OCI-LY3 (cell line): ENCODE results near the gene C10orf90.

ENCODE experiments used
- H2AFZ ChIP-seq: fragments of 200-600, 300-600 bp; shearing (Covaris generic); 2 replicates; pipeline ENCODE4 v1.6.0; 2014; ENCODE audit warnings: antibody characterized with exemption, low read depth, low read length
- H3K27ac ChIP-seq: fragments of 200-600, 300-600 bp; sonication (generic); 2 replicates; pipeline ENCODE4 v1.5.1; 2014; ENCODE audit warnings: mild to moderate bottlenecking, low read length, moderate library complexity, mixed read lengths
- H3K27me3 ChIP-seq: fragments of 200-600, 300-600 bp; sonication (generic); 2 replicates; pipeline ENCODE4 v1.6.1; 2014; ENCODE audit warnings: low read depth, low read length, mixed read lengths
- H3K36me3 ChIP-seq: fragments of 200-600, 300-600 bp; sonication (generic); replicated peaks from 2 replicates; pipeline ENCODE3; 2014; ENCODE audit warnings: low read depth, low read length, mixed read lengths
- H3K4me1 ChIP-seq: fragments of 300-600, 200-600 bp; sonication (generic); 2 replicates; pipeline ENCODE4 v1.6.1; 2014; ENCODE audit warnings: low read length, mixed read lengths
- H3K4me2 ChIP-seq: fragments of 200-600, 300-600 bp; sonication (generic); 2 replicates; pipeline ENCODE4 v1.6.1; 2014; ENCODE audit warnings: low read length, mixed read lengths
- H3K4me3 ChIP-seq: fragments of 300-600, 200-600 bp; sonication (generic); 2 replicates; pipeline ENCODE4 v1.5.1; 2014; ENCODE audit warnings: antibody characterized with exemption, mild to moderate bottlenecking, low read length, moderate library complexity
- H3K79me2 ChIP-seq: fragments of 300-600, 200-600 bp; shearing (Covaris generic); 2 replicates; pipeline ENCODE4 v1.6.1; 2014; ENCODE audit warnings: mild to moderate bottlenecking, low read length, mixed read lengths
- H3K9ac ChIP-seq: fragments of 300-600, 200-600 bp; shearing (Covaris generic); 2 replicates; pipeline ENCODE4 v1.6.0; 2014; ENCODE audit warnings: mild to moderate bottlenecking, low read length, moderate library complexity
- H3K9me3 ChIP-seq: fragments of 200-600, 300-600 bp; shearing (Covaris generic); 2 replicates; pipeline ENCODE4 v1.6.1; 2014; ENCODE audit warnings: low read length, mixed read lengths; ENCODE audit not compliant: insufficient read depth
- H4K20me1 ChIP-seq: fragments of 200-600, 300-600 bp; sonication (generic); 2 replicates; pipeline ENCODE4 v1.6.1; 2016; ENCODE audit warnings: low read length, mixed read lengths; ENCODE audit not compliant: insufficient read depth
- EZH2phosphoT487 ChIP-seq: fragments of 200-600 bp; shearing (Covaris generic); IDR thresholded peaks from 2 replicates; pipeline ENCODE4 v1.6.1; 2018; ENCODE audit warnings: antibody characterized with exemption, mixed run types, low read depth
- TF ChIP-seq, protein P1 (sequence below): fragments of 200-600, 300-600 bp; sonication (generic); IDR thresholded peaks from 2 replicates; pipeline ENCODE4 v1.5.1; 2014; ENCODE audit warnings: antibody characterized with exemption, low read length, low read depth

Gene C10orf90

DNA sequence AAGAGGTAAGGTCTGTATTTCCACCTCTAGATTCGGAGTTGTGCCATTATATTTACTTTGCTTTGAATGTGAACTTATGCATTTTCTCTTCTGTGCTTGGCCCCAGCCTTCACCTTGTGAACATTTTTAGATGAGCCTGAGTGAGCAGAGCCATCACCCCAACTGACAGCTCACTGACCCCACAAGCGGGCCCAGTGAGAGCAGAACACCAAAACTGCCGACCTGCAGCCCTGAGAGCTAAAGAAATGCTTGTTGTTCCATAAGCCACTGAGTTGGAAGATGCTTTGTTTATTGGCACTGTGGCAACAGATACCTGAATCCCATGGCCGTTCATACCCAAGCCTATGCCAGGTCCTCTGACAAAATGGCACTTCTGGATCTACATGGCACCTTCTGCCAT lies 37.8 kb downstream of the C10orf90 start:
- no peaks in the 10 kb centered on the region for H3K9me3 ChIP-seq
- TF ChIP-seq, protein P1, sequence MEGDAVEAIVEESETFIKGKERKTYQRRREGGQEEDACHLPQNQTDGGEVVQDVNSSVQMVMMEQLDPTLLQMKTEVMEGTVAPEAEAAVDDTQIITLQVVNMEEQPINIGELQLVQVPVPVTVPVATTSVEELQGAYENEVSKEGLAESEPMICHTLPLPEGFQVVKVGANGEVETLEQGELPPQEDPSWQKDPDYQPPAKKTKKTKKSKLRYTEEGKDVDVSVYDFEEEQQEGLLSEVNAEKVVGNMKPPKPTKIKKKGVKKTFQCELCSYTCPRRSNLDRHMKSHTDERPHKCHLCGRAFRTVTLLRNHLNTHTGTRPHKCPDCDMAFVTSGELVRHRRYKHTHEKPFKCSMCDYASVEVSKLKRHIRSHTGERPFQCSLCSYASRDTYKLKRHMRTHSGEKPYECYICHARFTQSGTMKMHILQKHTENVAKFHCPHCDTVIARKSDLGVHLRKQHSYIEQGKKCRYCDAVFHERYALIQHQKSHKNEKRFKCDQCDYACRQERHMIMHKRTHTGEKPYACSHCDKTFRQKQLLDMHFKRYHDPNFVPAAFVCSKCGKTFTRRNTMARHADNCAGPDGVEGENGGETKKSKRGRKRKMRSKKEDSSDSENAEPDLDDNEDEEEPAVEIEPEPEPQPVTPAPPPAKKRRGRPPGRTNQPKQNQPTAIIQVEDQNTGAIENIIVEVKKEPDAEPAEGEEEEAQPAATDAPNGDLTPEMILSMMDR, result no peak
- no peak for TF ChIP-seq EZH2phosphoT487
- no peaks in the 10 kb centered on the region for H4K20me1 ChIP-seq
- no peak overlapping the region for H3K9ac ChIP-seq
- no peaks in the 10 kb centered on the region for H3K36me3 ChIP-seq
- no peaks in the 10 kb centered on the region for H3K27me3 ChIP-seq
- no peak overlapping the region for H3K27ac ChIP-seq
- no peak overlapping the region for H2AFZ ChIP-seq
- no peak overlapping the region for H3K4me3 ChIP-seq
- no peak overlapping the region for H3K4me2 ChIP-seq
- H3K79me2 ChIP-seq, result no peaks in the 10 kb centered on the region
- H3K4me1 ChIP-seq, result no peaks in the 10 kb centered on the region

DNA sequence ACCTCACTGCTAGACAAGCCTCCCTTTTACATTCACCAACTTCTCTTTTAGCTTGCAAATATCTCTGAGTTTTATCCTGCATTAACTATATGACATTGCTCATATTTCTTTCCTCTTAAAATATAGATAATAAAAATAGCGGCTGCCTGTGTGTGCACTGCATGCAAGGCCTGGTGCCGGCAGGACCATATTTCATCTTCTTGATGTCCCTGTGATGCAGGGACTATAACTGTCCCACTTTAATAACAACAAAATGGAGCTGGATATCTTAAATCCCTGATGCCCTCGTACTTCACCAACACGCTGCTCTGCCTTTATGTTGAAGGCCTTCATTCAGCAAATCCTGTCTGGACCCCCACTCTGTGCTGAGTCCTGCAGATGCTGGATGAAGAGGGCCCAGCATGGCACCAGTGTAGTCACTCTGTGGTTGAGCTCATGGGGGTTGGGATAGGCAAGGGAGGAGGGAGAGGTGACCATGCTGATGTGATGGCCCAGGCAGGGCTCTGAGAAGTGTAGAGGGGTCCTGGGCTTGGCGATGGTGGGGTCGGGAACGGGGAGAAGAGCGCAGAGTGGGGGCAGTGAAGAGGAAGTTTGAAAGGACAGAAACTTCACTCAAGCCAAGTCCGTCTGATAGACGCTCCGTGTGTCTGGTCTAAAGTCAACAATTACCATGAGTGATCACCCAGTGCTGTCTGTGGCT lies 40.4 kb downstream of the C10orf90 start:
- Histone ChIP-seq H3K27ac (no peak overlapping the region), H3K4me1 (no peaks in the 10 kb centered on the region), H3K9ac (no peak overlapping the region), H3K4me2 (no peak overlapping the region), H3K79me2 (no peaks in the 10 kb centered on the region), H3K9me3 (no peaks in the 10 kb centered on the region), H3K4me3 (no peak overlapping the region), H4K20me1 (no peaks in the 10 kb centered on the region), H3K36me3 (no peaks in the 10 kb centered on the region), H2AFZ (no peak overlapping the region), H3K27me3 (no peaks in the 10 kb centered on the region)
- TF ChIP-seq, protein P1, result no peak
- TF ChIP-seq EZH2phosphoT487, result no peak

DNA sequence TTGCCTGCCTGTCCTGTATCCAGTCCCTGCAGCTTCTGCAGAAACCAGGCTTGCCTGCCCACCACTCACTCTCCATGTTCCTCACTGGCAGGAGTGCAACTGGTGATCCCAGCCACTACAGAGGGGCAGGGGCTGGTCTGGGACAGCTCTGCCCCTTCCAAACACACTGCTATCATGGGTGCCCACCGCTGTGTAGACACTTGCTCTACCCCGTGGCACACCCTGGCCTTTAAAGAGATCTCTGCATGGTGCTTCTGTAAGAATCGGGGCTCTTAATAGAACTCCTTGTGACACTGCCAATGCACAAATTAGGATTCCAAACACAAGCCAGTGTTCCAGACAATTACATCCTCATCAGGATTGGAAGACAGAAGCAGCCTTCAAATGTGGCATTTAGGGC lies 41.7 kb downstream of the C10orf90 start:
- Histone ChIP-seq H2AFZ (no peak overlapping the region), H3K4me3 (no peak overlapping the region), H3K9ac (no peak overlapping the region), H3K27me3 (no peaks in the 10 kb centered on the region), H4K20me1 (no peaks in the 10 kb centered on the region), H3K27ac (no peak overlapping the region), H3K79me2 (no peaks in the 10 kb centered on the region), H3K4me1 (no peaks in the 10 kb centered on the region), H3K36me3 (no peaks in the 10 kb centered on the region), H3K9me3 (no peaks in the 10 kb centered on the region), H3K4me2 (no peak overlapping the region)
- TF ChIP-seq, protein P1, result no peak
- TF ChIP-seq EZH2phosphoT487, result no peak

DNA sequence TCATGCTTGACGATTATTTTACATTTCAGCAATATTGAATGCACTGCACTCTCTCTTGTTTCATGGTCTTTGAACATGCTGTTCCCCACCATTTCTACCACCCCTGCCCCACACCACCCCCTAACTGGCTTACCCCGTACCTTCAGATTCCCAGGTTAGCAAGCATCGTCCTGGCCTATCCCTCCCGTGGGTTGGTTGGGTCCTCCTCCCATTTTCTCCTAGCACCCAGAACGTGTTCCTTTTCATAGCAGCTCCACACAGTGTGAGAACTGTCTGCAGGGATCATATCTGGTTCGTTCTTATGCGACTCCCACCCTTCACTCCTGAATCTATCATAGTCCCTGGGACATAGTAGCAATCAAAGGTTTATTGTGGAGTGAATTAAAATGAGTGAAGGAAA lies 48.6 kb downstream of the C10orf90 start:
- no peak overlapping the region for H3K4me2 ChIP-seq
- no peak overlapping the region for H2AFZ ChIP-seq
- H3K36me3 ChIP-seq, result no peaks in the 10 kb centered on the region
- no peaks in the 10 kb centered on the region for H3K79me2 ChIP-seq
- TF ChIP-seq EZH2phosphoT487, result no peak
- TF ChIP-seq, protein P1, result no peak
- no peak overlapping the region for H3K4me3 ChIP-seq
- H3K4me1 ChIP-seq, result no peaks in the 10 kb centered on the region
- H3K9ac ChIP-seq, result no peak overlapping the region
- no peaks in the 10 kb centered on the region for H3K27me3 ChIP-seq
- no peaks in the 10 kb centered on the region for H4K20me1 ChIP-seq
- no peaks in the 10 kb centered on the region for H3K9me3 ChIP-seq
- H3K27ac ChIP-seq, result no peak overlapping the region
